SU-DHL-6 (cell line): ENCODE data around the gene CLDN18.

Experiments
- H2AFZ ChIP-seq: fragments of 200-600 bp; sonication (generic); 2 replicates; pipeline ENCODE4 v1.6.1; 2014; ENCODE audit warnings: low read depth, mild to moderate bottlenecking, moderate library complexity, mixed read lengths, antibody characterized with exemption, low read length; ENCODE audit not compliant: severe bottlenecking
- H3F3A ChIP-seq: fragments of 200-600 bp; shearing (Covaris generic); 2 replicates; pipeline ENCODE4 v1.6.0; 2016; ENCODE audit warnings: antibody characterized with exemption, mild to moderate bottlenecking; ENCODE audit not compliant: insufficient read depth
- H3K27ac ChIP-seq: fragments of 200-600 bp; sonication (generic); 2 replicates; pipeline ENCODE4 v1.5.1; 2016; ENCODE audit warnings: low read depth, mild to moderate bottlenecking, low read length, moderate library complexity, mixed read lengths
- H3K27me3 ChIP-seq: fragments of 200-600 bp; sonication (generic), shearing (Covaris generic); 2 replicates; pipeline ENCODE4 v1.6.0; 2014; ENCODE audit warnings: mild to moderate bottlenecking, low read length
- H3K36me3 ChIP-seq: fragments of 200-600 bp; sonication (generic); 2 replicates; pipeline ENCODE4 v1.6.1; 2014; ENCODE audit warnings: mild to moderate bottlenecking, low read length, mixed read lengths
- H3K4me2 ChIP-seq: fragments of 300-600, 200-600 bp; shearing (Covaris generic), sonication (generic); 2 replicates; pipeline ENCODE4 v1.6.0; 2014; ENCODE audit warnings: low read length, low read depth, mild to moderate bottlenecking; ENCODE audit not compliant: poor library complexity, severe bottlenecking
- H3K4me3 ChIP-seq: fragments of 200-600 bp; sonication (generic); 2 replicates; pipeline ENCODE4 v1.5.1; 2014; ENCODE audit warnings: antibody characterized with exemption, low read length, mild to moderate bottlenecking, mixed read lengths; ENCODE audit not compliant: insufficient read depth, poor library complexity, severe bottlenecking
- H3K79me2 ChIP-seq: fragments of 200-600 bp; sonication (generic); 2 replicates; pipeline ENCODE4 v1.6.1; 2014; ENCODE audit warnings: mild to moderate bottlenecking, low read length, moderate library complexity; ENCODE audit not compliant: insufficient read depth
- H3K9ac ChIP-seq: fragments of 200-600 bp; sonication (generic); 2 replicates; pipeline ENCODE4 v1.7.0; 2014; ENCODE audit warnings: mild to moderate bottlenecking, low read length
- H3K9me2 ChIP-seq: fragments of 200-600 bp; sonication (generic); replicated peaks from 2 replicates; pipeline ENCODE4 v1.6.1; 2014; ENCODE audit warnings: low read length; ENCODE audit not compliant: insufficient read depth
- H3K9me3 ChIP-seq: fragments of 200-600 bp; sonication (generic); 2 replicates; pipeline ENCODE4 v1.6.1; 2014; ENCODE audit warnings: low read length, mixed read lengths; ENCODE audit not compliant: insufficient read depth
- H4K20me1 ChIP-seq: fragments of 200-600 bp; sonication (generic); 2 replicates; pipeline ENCODE4 v1.6.1; 2014; ENCODE audit warnings: low read depth, mild to moderate bottlenecking, antibody characterized with exemption, low read length, moderate library complexity, mixed read lengths
- CTCF ChIP-seq: fragments of 200-600 bp; sonication (generic); IDR thresholded peaks from one replicate; pipeline ENCODE4 v1.5.1; 2017; ENCODE audit warnings: antibody characterized with exemption, mild to moderate bottlenecking, low read length, moderate library complexity; ENCODE audit not compliant: insufficient read depth, poor library complexity, severe bottlenecking
- EZH2phosphoT487 ChIP-seq: fragments of 200-600 bp; sonication (generic), shearing (Covaris generic); conservative IDR thresholded peaks from 2 replicates; pipeline ENCODE4 v1.6.1; 2018; ENCODE audit warnings: mild to moderate bottlenecking, antibody characterized with exemption, low read length, moderate library complexity, mixed read lengths

Gene CLDN18

GRCh38 chr3:138066972-138067371 lies 57.0 kb downstream of the CLDN18 start:
- H3K9me3 ChIP-seq, result no peaks in the 10 kb centered on the region
- no peak for TF ChIP-seq EZH2phosphoT487
- no peak for TF ChIP-seq CTCF

GRCh38 chr3:138068046-138068445 lies 58.1 kb downstream of the CLDN18 start:
- Histone ChIP-seq H3K9me3 (no peaks in the 10 kb centered on the region), H3F3A (no peaks in the 10 kb centered on the region), H3K36me3 (no peaks in the 10 kb centered on the region), H3K4me2 (no peak overlapping the region), H3K9me2 (no peaks in the 10 kb centered on the region), H2AFZ (no peak overlapping the region), H4K20me1 (no peaks in the 10 kb centered on the region), H3K79me2 (no peaks in the 10 kb centered on the region), H3K9ac (no peak overlapping the region), H3K27me3 (0 out of 2 replicates have a peak, but pooled peaks cover 5% of the 10 kb centered on the region), H3K27ac (no peak overlapping the region), H3K4me3 (no peak overlapping the region)
- TF ChIP-seq CTCF, result no peak
- TF ChIP-seq EZH2phosphoT487, result no peak

More at GRCh38 chr3:138066972-138067371, 57.0 kb downstream of the CLDN18 start:
- Histone ChIP-seq H4K20me1 (no peaks in the 10 kb centered on the region), H3K4me3 (no peak overlapping the region), H3K9me2 (no peaks in the 10 kb centered on the region), H3K79me2 (no peaks in the 10 kb centered on the region), H3K27ac (no peak overlapping the region), H3K36me3 (no peaks in the 10 kb centered on the region), H3K27me3 (0 out of 2 replicates have a peak, but pooled peaks cover 5% of the 10 kb centered on the region), H2AFZ (no peak overlapping the region), H3K4me2 (no peak overlapping the region), H3K9ac (no peak overlapping the region), H3F3A (no peaks in the 10 kb centered on the region)

GRCh38 chr3:138068579-138069174 lies 58.7 kb downstream of the CLDN18 start:
- Histone ChIP-seq H3K27ac (no peak overlapping the region), H3K27me3 (0 out of 2 replicates have a peak, but pooled peaks cover 5% of the 10 kb centered on the region), H3K4me2 (no peak overlapping the region), H3K4me3 (no peak overlapping the region), H4K20me1 (no peaks in the 10 kb centered on the region), H3K36me3 (no peaks in the 10 kb centered on the region), H3F3A (no peaks in the 10 kb centered on the region), H3K9me3 (no peaks in the 10 kb centered on the region), H3K79me2 (no peaks in the 10 kb centered on the region), H2AFZ (no peak overlapping the region), H3K9ac (no peak overlapping the region), H3K9me2 (no peaks in the 10 kb centered on the region)
- TF ChIP-seq CTCF (peak; percentile 92), EZH2phosphoT487 (no peak)
